22Rv1 (cell line): ENCODE measurements around the gene OR4D10.
"Not testable (repeated sequence)": the region's sequence is repeated elsewhere in the genome, so short reads cannot be mapped to it uniquely, and the experiment has no call there.

ENCODE experiments used
- H3K27ac ChIP-seq: fragments of 450-650 bp; 2 replicates; pipeline ENCODE4 v1.5.1; 2017
- CTCF ChIP-seq: fragments of 450-650 bp; IDR thresholded peaks from 2 replicates; pipeline ENCODE4 v1.5.1; 2017; ENCODE audit warnings: mild to moderate bottlenecking
- ZFX ChIP-seq: fragments of 450-650 bp; IDR thresholded peaks from 2 replicates; pipeline ENCODE4 v1.6.1; 2017; ENCODE audit warnings: antibody characterized with exemption, borderline replicate concordance

The OR4D10 gene

GRCh38 chr11:59480359-59480758 lies 7.2 kb downstream of the OR4D10 start:
- no peak for TF ChIP-seq CTCF
- TF ChIP-seq ZFX = no peak
- H3K27ac ChIP-seq = no peak overlapping the region

- TF ChIP-seq CTCF (no peak), ZFX (no peak)
Observed at GRCh38 chr11:59501931-59502330, 28.8 kb downstream of the OR4D10 start.

GRCh38 chr11:59503276-59503675 lies 30.2 kb downstream of the OR4D10 start, which contains the start of gene OR4D11:
Gene OR4D11 (plus strand): TSS chr11:59503576. CDS start chr11:59503576, 0 bp downstream.
- TF ChIP-seq CTCF = no peak
- TF ChIP-seq ZFX = no peak
- no peak within 1 kb of the TSS for H3K27ac ChIP-seq

More at GRCh38 chr11:59501931-59502330, 28.8 kb downstream of the OR4D10 start:
- no peak overlapping the region for H3K27ac ChIP-seq

GRCh38 chr11:59510941-59511589 lies 38.0 kb downstream of the OR4D10 start, which contains the start of gene OR4D9:
Gene OR4D9 (plus strand): TSS chr11:59511539. CDS start chr11:59514913, 3,374 bp downstream.
- TF ChIP-seq ZFX (no peak), CTCF (no peak)
- H3K27ac ChIP-seq = no peak within 1 kb of the TSS

GRCh38 chr11:59511675-59512074 lies 38.6 kb downstream of the OR4D10 start:
- TF ChIP-seq CTCF (no peak), ZFX (no peak)
- no peak overlapping the region for H3K27ac ChIP-seq

GRCh38 chr11:59520139-59520538 lies 47.0 kb downstream of the OR4D10 start:
- H3K27ac ChIP-seq = not testable (repeated sequence)

GRCh38 chr11:59520741-59521140 lies 47.6 kb downstream of the OR4D10 start:
- TF ChIP-seq ZFX (no peak), CTCF (no peak)
- H3K27ac ChIP-seq = no peak overlapping the region

GRCh38 chr11:59523541-59523940 lies 50.4 kb downstream of the OR4D10 start:
- no peak overlapping the region for H3K27ac ChIP-seq
- TF ChIP-seq CTCF = no peak
- no peak for TF ChIP-seq ZFX
